GM06990 (cell line): ENCODE data around the gene ABHD11.

Source experiments
- DNase-seq: peaks from one replicate; pipeline ENCODE4 v3.0.0-alpha.2; 2011; ENCODE audit not compliant: insufficient read length; ENCODE audit errors: extremely low read depth
- H3K27me3 ChIP-seq: replicated peaks from 2 replicates; pipeline ENCODE4 v1.6.0; 2011; ENCODE audit warnings: low read length; ENCODE audit not compliant: control insufficient read depth, insufficient read depth
- H3K36me3 ChIP-seq: 2 replicates; pipeline ENCODE4 v1.5.1; 2011; ENCODE audit warnings: low read length; ENCODE audit not compliant: control insufficient read depth, insufficient read depth
- H3K4me3 ChIP-seq: replicated peaks from 2 replicates; pipeline ENCODE4 v1.5.1; 2011; ENCODE audit warnings: low read depth, mild to moderate bottlenecking, control low read depth, low read length
- CTCF ChIP-seq: IDR thresholded peaks from 2 replicates; pipeline ENCODE4 v1.5.1; 2011; ENCODE audit warnings: low read length, control low read depth, mild to moderate bottlenecking, inconsistent platforms; ENCODE audit not compliant: insufficient read depth, poor library complexity, severe bottlenecking

ABHD11 gene

DNA sequence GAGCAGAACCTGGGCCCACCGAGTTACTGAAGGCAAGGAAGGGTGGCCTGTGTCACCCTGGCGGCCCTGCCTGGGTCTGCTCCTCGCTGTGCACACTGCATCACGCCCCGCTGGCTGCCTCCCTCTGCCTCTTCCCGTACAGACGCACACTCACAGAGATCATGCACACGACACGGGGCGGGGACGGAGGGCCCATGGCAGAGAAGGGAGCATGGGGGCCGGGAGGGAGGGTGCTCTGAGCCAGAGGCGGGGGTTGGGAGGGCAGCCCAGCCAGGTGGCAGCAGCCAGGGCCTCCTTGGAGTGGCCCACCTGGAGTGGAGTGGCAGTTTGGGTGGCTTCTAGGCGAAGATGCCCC, 38.6 kb downstream of the ABHD11 start:
- H3K27me3 ChIP-seq = no peaks in the 10 kb centered on the region
- no peak for TF ChIP-seq CTCF
- no peak overlapping the region for H3K4me3 ChIP-seq
- peaks cover 23% of the 10 kb centered on the region for H3K36me3 ChIP-seq
- no peak for DNase-seq

- no peak for DNase-seq
- no peak for TF ChIP-seq CTCF
- Histone ChIP-seq H3K36me3 (peaks cover 25% of the 10 kb centered on the region), H3K27me3 (no peaks in the 10 kb centered on the region), H3K4me3 (no peak overlapping the region)
These were observed 39.1 kb downstream of the ABHD11 start for GRCh38 chr7:73699370-73700068.

DNA sequence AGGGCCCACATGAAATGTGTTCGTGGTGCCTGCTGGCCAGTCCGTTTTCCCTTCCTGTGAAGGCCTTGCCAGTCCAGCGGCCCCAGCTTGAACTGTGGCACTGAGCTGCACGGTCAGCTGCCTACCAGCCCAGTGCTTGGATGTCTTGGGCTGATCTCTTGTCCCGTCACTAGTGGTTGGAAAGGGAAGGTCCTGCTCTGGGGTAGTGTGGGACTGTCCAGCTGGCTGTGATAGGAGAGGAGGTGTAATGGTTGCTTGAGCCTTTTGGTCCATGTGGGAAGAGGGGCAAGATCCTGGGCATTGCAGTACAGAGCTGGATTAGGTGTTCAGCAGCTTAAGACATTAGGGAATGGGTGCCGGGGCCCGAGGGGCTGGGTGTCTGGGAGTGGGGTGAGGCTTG, 40.2 kb downstream of the ABHD11 start:
- Histone ChIP-seq H3K4me3 (no peak overlapping the region), H3K27me3 (no peaks in the 10 kb centered on the region), H3K36me3 (peaks cover 33% of the 10 kb centered on the region)
- TF ChIP-seq CTCF = no peak
- DNase-seq = no peak

DNA sequence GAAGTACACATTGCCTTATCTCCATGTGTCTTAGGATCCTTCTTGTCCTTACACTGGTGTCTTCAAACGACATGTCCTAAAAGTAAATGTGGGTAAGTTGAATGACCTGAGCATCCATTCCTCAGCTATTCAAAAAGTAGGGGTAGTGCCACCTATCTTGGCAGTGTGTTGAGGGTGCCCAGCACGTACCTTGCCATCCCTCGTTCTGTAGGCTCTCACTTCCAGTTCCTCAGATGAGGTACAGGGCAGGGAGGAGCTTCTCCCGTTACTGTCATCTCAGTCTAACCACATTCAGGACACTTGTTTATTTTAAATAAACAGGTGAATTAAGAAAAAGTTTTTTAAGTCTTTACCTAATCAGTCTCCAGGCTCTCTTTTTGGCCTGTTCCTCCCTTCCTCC, 42.2 kb downstream of the ABHD11 start:
- no peak for TF ChIP-seq CTCF
- H3K36me3 ChIP-seq = peaks cover 41% of the 10 kb centered on the region
- DNase-seq = no peak

GRCh38 chr7:73690646-73691045, 48.0 kb downstream of the ABHD11 start:
- Histone ChIP-seq H3K27me3 (no peaks in the 10 kb centered on the region), H3K36me3 (peaks cover 27% of the 10 kb centered on the region), H3K4me3 (no peak overlapping the region)
- DNase-seq = no peak
- no peak for TF ChIP-seq CTCF

More for the DNA sequence above, 42.2 kb downstream of the ABHD11 start:
- H3K27me3 ChIP-seq = no peaks in the 10 kb centered on the region
- no peak overlapping the region for H3K4me3 ChIP-seq

DNA sequence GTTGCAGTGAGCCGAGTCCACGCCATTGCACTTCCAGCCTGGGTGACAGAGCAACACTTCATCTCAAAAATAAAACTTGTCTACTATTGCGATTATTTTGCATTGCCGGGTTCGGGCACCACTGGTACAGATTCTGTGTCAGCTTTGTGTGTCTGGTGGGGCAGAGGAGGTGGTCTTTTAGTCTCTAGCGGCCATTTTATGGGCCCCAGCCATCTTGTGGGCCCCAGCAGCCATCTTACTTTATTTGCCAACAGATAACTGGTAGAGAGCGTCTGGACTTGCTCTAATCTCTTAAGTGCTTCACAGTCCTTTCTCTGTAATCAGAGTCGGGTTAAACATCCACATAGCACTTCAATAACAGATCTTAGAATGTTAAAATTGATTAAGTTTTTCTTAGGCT, 50.3 kb downstream of the ABHD11 start:
- DNase-seq = no peak
- Histone ChIP-seq H3K27me3 (no peaks in the 10 kb centered on the region), H3K4me3 (no peak overlapping the region), H3K36me3 (peaks cover 14% of the 10 kb centered on the region)
- no peak for TF ChIP-seq CTCF
